Adrenal gland (tissue), 5 donors: Measurements from ENCODE around the gene SLC7A9.

Experiments used
- POLR2A ChIP-seq, 2 donors: fragments of 450-650 bp; IDR thresholded peaks; one replicate each; pipeline ENCODE4 v1.6.1; 2017; ENCODE audit warnings: antibody characterized with exemption in 2 of 2, mild to moderate bottlenecking in 2 of 2, moderate library complexity in 1 of 2
- TF ChIP-seq, protein P1 (sequence below), 6 experiments: fragments of 450-650 bp in 4 of 6; fragments of 200-600 bp in 2 of 6; sonication (generic) in 1 of 6; IDR thresholded peaks; 1 replicate in 5 of 6; 2 replicates in 1 of 6; pipeline versions ENCODE4 v1.5.1 to v1.8.0; 2016 to 2021; ENCODE audit warnings: antibody characterized with exemption in 6 of 6, mild to moderate bottlenecking in 2 of 6, moderate library complexity in 1 of 6
- donor health status: DM: no; HTN: no; CAD: no.

- TF ChIP-seq, protein P1, sequence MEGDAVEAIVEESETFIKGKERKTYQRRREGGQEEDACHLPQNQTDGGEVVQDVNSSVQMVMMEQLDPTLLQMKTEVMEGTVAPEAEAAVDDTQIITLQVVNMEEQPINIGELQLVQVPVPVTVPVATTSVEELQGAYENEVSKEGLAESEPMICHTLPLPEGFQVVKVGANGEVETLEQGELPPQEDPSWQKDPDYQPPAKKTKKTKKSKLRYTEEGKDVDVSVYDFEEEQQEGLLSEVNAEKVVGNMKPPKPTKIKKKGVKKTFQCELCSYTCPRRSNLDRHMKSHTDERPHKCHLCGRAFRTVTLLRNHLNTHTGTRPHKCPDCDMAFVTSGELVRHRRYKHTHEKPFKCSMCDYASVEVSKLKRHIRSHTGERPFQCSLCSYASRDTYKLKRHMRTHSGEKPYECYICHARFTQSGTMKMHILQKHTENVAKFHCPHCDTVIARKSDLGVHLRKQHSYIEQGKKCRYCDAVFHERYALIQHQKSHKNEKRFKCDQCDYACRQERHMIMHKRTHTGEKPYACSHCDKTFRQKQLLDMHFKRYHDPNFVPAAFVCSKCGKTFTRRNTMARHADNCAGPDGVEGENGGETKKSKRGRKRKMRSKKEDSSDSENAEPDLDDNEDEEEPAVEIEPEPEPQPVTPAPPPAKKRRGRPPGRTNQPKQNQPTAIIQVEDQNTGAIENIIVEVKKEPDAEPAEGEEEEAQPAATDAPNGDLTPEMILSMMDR (IDR thresholded peaks at IDR 0.05), result no peak
- no peak for TF ChIP-seq POLR2A (IDR thresholded peaks at IDR 0.05)
Observed at GRCh38 chr19:32908641-32909190, 39.1 kb upstream of the SLC7A9 start.
